MM.1S (cell line): Measurements from ENCODE around the gene ELOVL1.

Source experiments
- EZH2 ChIP-seq: fragments of 300-600 bp; sonication (generic); optimal IDR thresholded peaks from 2 replicates; pipeline ENCODE3; 2017; ENCODE audit warnings: low read depth, mild to moderate bottlenecking, antibody characterized with exemption, low read length, mixed read lengths
- EZH2phosphoT487 ChIP-seq: fragments of 300-600 bp; sonication (generic); IDR thresholded peaks from 2 replicates; pipeline ENCODE4 v1.6.1; 2018; ENCODE audit warnings: antibody characterized with exemption, low read length
- TF ChIP-seq, protein P1 (sequence below): fragments of 300-600 bp; sonication (generic); IDR thresholded peaks from 2 replicates; pipeline ENCODE4 v1.5.1; 2016; ENCODE audit warnings: antibody characterized with exemption, low read length, mixed read lengths

DNA sequence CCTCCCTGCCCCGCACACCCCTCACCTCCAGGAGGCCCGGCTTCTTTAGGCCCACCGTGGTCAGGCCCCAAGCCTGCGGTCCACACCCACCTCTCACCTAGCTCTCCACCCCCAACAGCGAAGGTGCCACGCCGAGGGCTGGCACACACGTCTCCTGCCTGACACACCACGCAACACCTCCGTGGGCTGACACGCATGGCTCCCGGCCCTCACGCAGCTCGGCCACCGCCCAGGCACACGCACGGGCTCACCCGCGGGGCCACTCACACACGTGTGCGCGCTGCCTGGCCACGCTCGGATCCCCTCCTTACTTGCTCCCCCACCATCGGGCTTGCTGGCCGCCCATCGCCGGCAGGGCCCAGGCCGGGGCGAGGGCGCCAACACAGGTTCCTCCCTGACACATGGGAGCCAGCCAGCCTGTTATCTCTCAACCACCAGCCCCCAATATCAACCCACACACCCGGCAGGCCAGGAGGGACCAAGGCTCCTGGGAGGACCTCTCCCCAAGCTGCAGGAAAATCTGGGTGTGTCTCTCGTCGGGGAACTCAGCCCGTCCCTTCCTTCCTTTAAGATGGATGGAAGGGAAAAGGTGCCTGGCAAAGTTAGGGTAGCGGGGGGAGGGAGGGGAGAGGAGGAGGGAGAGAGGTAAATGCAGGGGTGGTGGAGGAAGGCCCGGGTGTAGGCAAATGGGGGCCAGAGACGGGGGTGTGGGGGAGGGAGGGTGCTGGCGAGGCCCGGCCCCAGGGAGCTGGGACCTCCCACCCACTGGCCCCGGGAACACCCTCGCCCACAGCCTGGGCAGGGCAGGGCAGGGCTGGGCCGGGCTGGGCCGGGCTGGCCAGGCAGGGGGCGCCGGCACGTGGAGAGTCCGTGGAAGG lies 546 bp downstream of the ELOVL1 start:
- TF ChIP-seq EZH2phosphoT487 (no peak), EZH2 (no peak)
- TF ChIP-seq, protein P1, sequence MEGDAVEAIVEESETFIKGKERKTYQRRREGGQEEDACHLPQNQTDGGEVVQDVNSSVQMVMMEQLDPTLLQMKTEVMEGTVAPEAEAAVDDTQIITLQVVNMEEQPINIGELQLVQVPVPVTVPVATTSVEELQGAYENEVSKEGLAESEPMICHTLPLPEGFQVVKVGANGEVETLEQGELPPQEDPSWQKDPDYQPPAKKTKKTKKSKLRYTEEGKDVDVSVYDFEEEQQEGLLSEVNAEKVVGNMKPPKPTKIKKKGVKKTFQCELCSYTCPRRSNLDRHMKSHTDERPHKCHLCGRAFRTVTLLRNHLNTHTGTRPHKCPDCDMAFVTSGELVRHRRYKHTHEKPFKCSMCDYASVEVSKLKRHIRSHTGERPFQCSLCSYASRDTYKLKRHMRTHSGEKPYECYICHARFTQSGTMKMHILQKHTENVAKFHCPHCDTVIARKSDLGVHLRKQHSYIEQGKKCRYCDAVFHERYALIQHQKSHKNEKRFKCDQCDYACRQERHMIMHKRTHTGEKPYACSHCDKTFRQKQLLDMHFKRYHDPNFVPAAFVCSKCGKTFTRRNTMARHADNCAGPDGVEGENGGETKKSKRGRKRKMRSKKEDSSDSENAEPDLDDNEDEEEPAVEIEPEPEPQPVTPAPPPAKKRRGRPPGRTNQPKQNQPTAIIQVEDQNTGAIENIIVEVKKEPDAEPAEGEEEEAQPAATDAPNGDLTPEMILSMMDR, result no peak
